K562 (cell line): ENCODE data around the gene AQP11. TPM values are rescaled to one million over a fixed set of nuclear protein-coding genes. Genes with fewer than 3 reads are reported as not detected.
A peak's percentile ranks its signal among the peaks of the same experiment; 100 is the strongest.

Experiments used
- BDP1 ChIP-seq: IDR thresholded peaks from 3 replicates; pipeline ENCODE4 v1.6.1; 2011; ENCODE audit not compliant: insufficient read length, insufficient read depth
- BRD4 ChIP-seq: fragments of 200-600 bp; sonication (generic); IDR thresholded peaks from 2 replicates; pipeline ENCODE4 v1.6.1; 2017; ENCODE audit warnings: inconsistent platforms
- BRF1 ChIP-seq: IDR thresholded peaks from 3 replicates; pipeline ENCODE4 v1.6.1; 2011; ENCODE audit warnings: borderline replicate concordance, mild to moderate bottlenecking; ENCODE audit not compliant: insufficient read length; ENCODE audit errors: extremely low read depth
- CAMTA2 ChIP-seq: fragments of 250-450 bp; sonication (Bioruptor Pico); conservative IDR thresholded peaks from 2 replicates; pipeline ENCODE4 v1.5.1; 2022
- HDAC2 ChIP-seq: fragments of 450-650 bp; IDR thresholded peaks from 2 replicates; pipeline ENCODE4 v1.6.1; 2016; ENCODE audit warnings: mild to moderate bottlenecking
- HSF4 ChIP-seq: fragments of 250-450 bp; sonication (Bioruptor Pico); IDR thresholded peaks from 2 replicates; pipeline ENCODE4 v2.1.2; 2022; ENCODE audit warnings: mild to moderate bottlenecking, moderate library complexity, borderline replicate concordance
- KLF10 ChIP-seq: fragments of 250-450 bp; sonication (Bioruptor Pico); IDR thresholded peaks from 2 replicates; pipeline ENCODE4 v1.6.1; 2021; ENCODE audit warnings: matching md5 sums
- MXI1 ChIP-seq: IDR thresholded peaks from 2 replicates; pipeline ENCODE4 v1.6.1; 2011; ENCODE audit warnings: low read depth, mild to moderate bottlenecking, improper control_type of control experiment, low read length
- SREBF2 ChIP-seq: sonication (generic); formaldehyde crosslinking; IDR thresholded peaks from 2 replicates; pipeline ENCODE4 v1.4.0; 2020; ENCODE audit warnings: mild to moderate bottlenecking, missing genetic modification reagents
- SUPT5H ChIP-seq: fragments of 450-650 bp; IDR thresholded peaks from 2 replicates; pipeline ENCODE4 v1.6.1; 2016
- TEAD1 ChIP-seq, 2 experiments: fragments of 450-650 bp in 1 of 2; sonication (generic) in 1 of 2; formaldehyde crosslinking; IDR thresholded peaks; 2 replicates each; pipeline versions ENCODE4 v1.4.0 to v1.8.0; 2020 to 2022; ENCODE audit warnings: mild to moderate bottlenecking in 2 of 2, missing genetic modification reagents in 1 of 2
- THRAP3 ChIP-seq: fragments of 450-650 bp; IDR thresholded peaks from 2 replicates; pipeline ENCODE4 v1.6.1; 2016; ENCODE audit warnings: mild to moderate bottlenecking, inconsistent platforms, borderline replicate concordance
- ZNF583 ChIP-seq: fragments of 250-450 bp; sonication (Bioruptor Pico); IDR thresholded peaks from 2 replicates; pipeline ENCODE4 v1.4.0; 2020
- polyA plus RNA-seq, 8 experiments: library from polyadenylated mRNA; depleted of rRNA in 4 of 8; stranded (reverse) in 5 of 8; unstranded in 3 of 8; fragments of >200 nt; fragmentation: Nextera tagmentation in 2 of 8; fragmentation: Illumina TruSeq in 1 of 8; extraction: Ambion mirVana in 2 of 8; extraction: Trizol in 1 of 8; gene quantifications; 2 replicates each; pipeline versions ENCODE4 v1.2.1 to v1.2.3, GENCODE V29; 2011 to 2014; ENCODE audit warnings: inconsistent platforms in 1 of 8, missing spikeins in 1 of 8
- total RNA-seq, 7 experiments: library from RNA; depleted of rRNA in 6 of 7; stranded (reverse); fragments of >200 nt in 6 of 7; fragmentation: Illumina TruSeq in 2 of 7; extraction: Trizol in 2 of 7; gene quantifications; 2 replicates each; pipeline versions ENCODE4 v1.2.1 to v1.2.3, GENCODE V29; 2011 to 2021; ENCODE audit warnings: low replicate concordance in 1 of 7
- TF ChIP-seq, protein P1 (sequence below): fragments of 250-450 bp; sonication (Bioruptor Pico); IDR thresholded peaks from 2 replicates; pipeline ENCODE4 v1.9.0; 2021; ENCODE audit warnings: mild to moderate bottlenecking, inconsistent platforms
- TF ChIP-seq, protein P2 (sequence below): sonication (generic); formaldehyde crosslinking; IDR thresholded peaks from 2 replicates; pipeline ENCODE4 v1.8.1; 2023; ENCODE audit warnings: mild to moderate bottlenecking, missing genetic modification reagents
- TF ChIP-seq, protein P3 (sequence below), 2 experiments: fragments of 150-350 bp in 1 of 2; IDR thresholded peaks; 2 replicates each; pipeline ENCODE4 v1.6.1; 2012 to 2016; ENCODE audit warnings: low read depth in 2 of 2, low read length in 2 of 2, mild to moderate bottlenecking in 1 of 2, moderate library complexity in 1 of 2
- TF ChIP-seq, protein P4 (sequence below): fragments of 450-650 bp; IDR thresholded peaks from 2 replicates; pipeline ENCODE4 v1.6.1; 2016
- TF ChIP-seq, protein P5 (sequence below): fragments of 250-450 bp; sonication (Bioruptor Pico); IDR thresholded peaks from 2 replicates; pipeline ENCODE4 v1.4.0; 2020

Gene AQP11
- total and polyA plus RNA-seq, 9 of the 15 experiments (the other 6 are each of a cell fraction or from before 2014, with no cell fraction given): 0.09 to 1.0 (median 0.36) TPM

DNA sequence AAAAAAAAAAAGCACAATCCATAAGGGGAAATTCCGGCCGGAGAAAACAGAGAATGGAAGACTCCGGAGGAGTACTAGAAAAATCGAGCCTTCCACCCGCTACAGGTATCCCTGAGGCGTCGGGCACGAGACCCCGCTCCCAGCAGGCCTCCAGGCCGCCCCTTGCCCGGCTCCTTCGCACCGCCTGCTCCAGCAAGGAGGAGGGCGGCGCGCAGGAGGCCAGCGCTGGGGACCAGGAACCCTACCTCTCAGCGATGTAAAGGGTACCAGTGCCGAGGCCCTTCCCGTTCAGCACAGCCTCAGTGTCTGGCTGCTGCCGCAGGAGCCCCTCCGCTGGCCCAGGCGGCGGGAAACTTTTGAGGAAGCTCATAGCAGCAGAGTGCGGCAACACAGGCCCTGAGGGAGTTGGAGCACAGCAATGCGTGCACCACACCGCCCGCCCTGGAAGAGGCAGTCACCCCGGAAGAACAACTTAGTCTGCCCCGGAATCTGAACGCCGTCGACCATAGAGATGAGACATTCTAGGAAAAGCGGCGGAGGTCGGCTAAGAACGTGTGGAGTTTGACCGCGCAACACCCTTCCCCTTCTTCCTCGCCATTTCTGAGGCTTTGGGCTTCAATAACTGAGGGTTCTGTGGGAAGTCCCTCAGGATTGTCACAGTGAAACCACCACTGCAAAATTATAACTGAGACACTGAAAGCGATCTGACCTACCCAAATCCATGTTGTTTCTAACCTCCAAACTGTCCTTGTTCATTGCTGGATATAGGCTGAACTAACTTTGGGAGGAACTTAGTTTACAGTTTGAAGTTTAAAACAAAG is 47.8 kb downstream of the AQP11 start, which contains the start of gene CLNS1A (continued):
- TF ChIP-seq, protein P1, sequence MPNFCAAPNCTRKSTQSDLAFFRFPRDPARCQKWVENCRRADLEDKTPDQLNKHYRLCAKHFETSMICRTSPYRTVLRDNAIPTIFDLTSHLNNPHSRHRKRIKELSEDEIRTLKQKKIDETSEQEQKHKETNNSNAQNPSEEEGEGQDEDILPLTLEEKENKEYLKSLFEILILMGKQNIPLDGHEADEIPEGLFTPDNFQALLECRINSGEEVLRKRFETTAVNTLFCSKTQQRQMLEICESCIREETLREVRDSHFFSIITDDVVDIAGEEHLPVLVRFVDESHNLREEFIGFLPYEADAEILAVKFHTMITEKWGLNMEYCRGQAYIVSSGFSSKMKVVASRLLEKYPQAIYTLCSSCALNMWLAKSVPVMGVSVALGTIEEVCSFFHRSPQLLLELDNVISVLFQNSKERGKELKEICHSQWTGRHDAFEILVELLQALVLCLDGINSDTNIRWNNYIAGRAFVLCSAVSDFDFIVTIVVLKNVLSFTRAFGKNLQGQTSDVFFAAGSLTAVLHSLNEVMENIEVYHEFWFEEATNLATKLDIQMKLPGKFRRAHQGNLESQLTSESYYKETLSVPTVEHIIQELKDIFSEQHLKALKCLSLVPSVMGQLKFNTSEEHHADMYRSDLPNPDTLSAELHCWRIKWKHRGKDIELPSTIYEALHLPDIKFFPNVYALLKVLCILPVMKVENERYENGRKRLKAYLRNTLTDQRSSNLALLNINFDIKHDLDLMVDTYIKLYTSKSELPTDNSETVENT: peak; percentile 84
- peak; percentile 39 to 89; a peak in 3 of 4 replicates for TF ChIP-seq TEAD1 (CRISPR knock-in tag; IDR thresholded peaks at IDR 0.05)
- no peak for TF ChIP-seq SREBF2 (CRISPR knock-in tag)
- TF ChIP-seq BRD4: peak; percentile 29; the same call in 1 of the 2 replicates
- TF ChIP-seq THRAP3: peak; percentile 71; the same call in 1 of the 2 replicates
- peak; percentile 94 for TF ChIP-seq SUPT5H
- TF ChIP-seq, protein P2, sequence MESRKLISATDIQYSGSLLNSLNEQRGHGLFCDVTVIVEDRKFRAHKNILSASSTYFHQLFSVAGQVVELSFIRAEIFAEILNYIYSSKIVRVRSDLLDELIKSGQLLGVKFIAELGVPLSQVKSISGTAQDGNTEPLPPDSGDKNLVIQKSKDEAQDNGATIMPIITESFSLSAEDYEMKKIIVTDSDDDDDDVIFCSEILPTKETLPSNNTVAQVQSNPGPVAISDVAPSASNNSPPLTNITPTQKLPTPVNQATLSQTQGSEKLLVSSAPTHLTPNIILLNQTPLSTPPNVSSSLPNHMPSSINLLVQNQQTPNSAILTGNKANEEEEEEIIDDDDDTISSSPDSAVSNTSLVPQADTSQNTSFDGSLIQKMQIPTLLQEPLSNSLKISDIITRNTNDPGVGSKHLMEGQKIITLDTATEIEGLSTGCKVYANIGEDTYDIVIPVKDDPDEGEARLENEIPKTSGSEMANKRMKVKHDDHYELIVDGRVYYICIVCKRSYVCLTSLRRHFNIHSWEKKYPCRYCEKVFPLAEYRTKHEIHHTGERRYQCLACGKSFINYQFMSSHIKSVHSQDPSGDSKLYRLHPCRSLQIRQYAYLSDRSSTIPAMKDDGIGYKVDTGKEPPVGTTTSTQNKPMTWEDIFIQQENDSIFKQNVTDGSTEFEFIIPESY (CRISPR knock-in tag): no peak
- TF ChIP-seq HSF4: no peak
- no peak for TF ChIP-seq CAMTA2 (CRISPR knock-in tag)
- TF ChIP-seq, protein P3, sequence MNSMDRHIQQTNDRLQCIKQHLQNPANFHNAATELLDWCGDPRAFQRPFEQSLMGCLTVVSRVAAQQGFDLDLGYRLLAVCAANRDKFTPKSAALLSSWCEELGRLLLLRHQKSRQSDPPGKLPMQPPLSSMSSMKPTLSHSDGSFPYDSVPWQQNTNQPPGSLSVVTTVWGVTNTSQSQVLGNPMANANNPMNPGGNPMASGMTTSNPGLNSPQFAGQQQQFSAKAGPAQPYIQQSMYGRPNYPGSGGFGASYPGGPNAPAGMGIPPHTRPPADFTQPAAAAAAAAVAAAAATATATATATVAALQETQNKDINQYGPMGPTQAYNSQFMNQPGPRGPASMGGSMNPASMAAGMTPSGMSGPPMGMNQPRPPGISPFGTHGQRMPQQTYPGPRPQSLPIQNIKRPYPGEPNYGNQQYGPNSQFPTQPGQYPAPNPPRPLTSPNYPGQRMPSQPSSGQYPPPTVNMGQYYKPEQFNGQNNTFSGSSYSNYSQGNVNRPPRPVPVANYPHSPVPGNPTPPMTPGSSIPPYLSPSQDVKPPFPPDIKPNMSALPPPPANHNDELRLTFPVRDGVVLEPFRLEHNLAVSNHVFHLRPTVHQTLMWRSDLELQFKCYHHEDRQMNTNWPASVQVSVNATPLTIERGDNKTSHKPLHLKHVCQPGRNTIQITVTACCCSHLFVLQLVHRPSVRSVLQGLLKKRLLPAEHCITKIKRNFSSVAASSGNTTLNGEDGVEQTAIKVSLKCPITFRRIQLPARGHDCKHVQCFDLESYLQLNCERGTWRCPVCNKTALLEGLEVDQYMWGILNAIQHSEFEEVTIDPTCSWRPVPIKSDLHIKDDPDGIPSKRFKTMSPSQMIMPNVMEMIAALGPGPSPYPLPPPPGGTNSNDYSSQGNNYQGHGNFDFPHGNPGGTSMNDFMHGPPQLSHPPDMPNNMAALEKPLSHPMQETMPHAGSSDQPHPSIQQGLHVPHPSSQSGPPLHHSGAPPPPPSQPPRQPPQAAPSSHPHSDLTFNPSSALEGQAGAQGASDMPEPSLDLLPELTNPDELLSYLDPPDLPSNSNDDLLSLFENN (IDR thresholded peaks at IDR 0.05; ENCODE audit: low read depth in 2 of 2, low read length in 2 of 2): peak in 1 of 2 experiments; percentile 47; a peak in 2 of 4 replicates
- no peak for TF ChIP-seq BDP1
- TF ChIP-seq, protein P4, sequence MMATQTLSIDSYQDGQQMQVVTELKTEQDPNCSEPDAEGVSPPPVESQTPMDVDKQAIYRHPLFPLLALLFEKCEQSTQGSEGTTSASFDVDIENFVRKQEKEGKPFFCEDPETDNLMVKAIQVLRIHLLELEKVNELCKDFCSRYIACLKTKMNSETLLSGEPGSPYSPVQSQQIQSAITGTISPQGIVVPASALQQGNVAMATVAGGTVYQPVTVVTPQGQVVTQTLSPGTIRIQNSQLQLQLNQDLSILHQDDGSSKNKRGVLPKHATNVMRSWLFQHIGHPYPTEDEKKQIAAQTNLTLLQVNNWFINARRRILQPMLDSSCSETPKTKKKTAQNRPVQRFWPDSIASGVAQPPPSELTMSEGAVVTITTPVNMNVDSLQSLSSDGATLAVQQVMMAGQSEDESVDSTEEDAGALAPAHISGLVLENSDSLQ: peak; percentile 39; the same call in 1 of the 2 replicates
- no peak for TF ChIP-seq MXI1
- 0 out of 2 replicates have a peak, but pooled peaks have one; percentile 25 for TF ChIP-seq ZNF583 (CRISPR knock-in tag)
- TF ChIP-seq, protein P5, sequence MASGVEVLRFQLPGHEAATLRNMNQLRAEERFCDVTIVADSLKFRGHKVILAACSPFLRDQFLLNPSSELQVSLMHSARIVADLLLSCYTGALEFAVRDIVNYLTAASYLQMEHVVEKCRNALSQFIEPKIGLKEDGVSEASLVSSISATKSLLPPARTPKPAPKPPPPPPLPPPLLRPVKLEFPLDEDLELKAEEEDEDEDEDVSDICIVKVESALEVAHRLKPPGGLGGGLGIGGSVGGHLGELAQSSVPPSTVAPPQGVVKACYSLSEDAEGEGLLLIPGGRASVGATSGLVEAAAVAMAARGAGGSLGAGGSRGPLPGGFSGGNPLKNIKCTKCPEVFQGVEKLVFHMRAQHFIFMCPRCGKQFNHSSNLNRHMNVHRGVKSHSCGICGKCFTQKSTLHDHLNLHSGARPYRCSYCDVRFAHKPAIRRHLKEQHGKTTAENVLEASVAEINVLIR (CRISPR knock-in tag): no peak
- no peak for TF ChIP-seq KLF10 (CRISPR knock-in tag)
- no peak for TF ChIP-seq BRF1
- peak; percentile 75; the same call in 1 of the 2 replicates for TF ChIP-seq HDAC2
